HEK293 (cell line): Measurements from ENCODE around the gene ERH.

Source experiments
- CTCF ChIA-PET: fragments of 350-600 bp; formaldehyde crosslinking; extraction: SDS; loops from one replicate; lab custom pipeline; 2021; ENCODE audit warnings: antibody characterized with exemption; lab: Yijun Ruan, JAX
- POLR2A ChIA-PET: fragments of 300-600 bp; formaldehyde crosslinking; extraction: SDS; loops from one replicate; lab custom pipeline; 2020; ENCODE audit warnings: antibody characterized with exemption, inconsistent platforms; lab: Yijun Ruan, JAX
- H3K27ac ChIP-seq: fragments of 200-500 bp; sonication (Bioruptor generic); 2 replicates; pipeline ENCODE4 v1.5.1; 2014; ENCODE audit warnings: low read depth, low read length, control low read depth, inconsistent platforms; ENCODE audit errors: extremely low read depth
- H3K36me3 ChIP-seq, 2 experiments: fragments of 200-500 bp in 1 of 2; sonication (Bioruptor generic) in 1 of 2; 1 replicate in 1 of 2; 2 replicates in 1 of 2; pipeline ENCODE4 v1.5.1; 2014 to 2017; ENCODE audit warnings: inconsistent platforms in 2 of 2, low read length in 2 of 2; ENCODE audit not compliant: control insufficient read depth in 2 of 2, insufficient read depth in 1 of 2
- H3K4me1 ChIP-seq: fragments of 200-500 bp; sonication (Bioruptor generic); 2 replicates; pipeline ENCODE4 v1.5.1; 2014; ENCODE audit warnings: mild to moderate bottlenecking, low read length, inconsistent platforms; ENCODE audit not compliant: control insufficient read depth, insufficient read depth
- H3K4me3 ChIP-seq: 2 replicates; pipeline ENCODE4 v1.5.1; 2011; ENCODE audit warnings: low read depth, mild to moderate bottlenecking, control low read depth, low read length, moderate library complexity
- H3K9me3 ChIP-seq: fragments of 200-500 bp; sonication (Bioruptor generic); 2 replicates; pipeline ENCODE4 v1.5.1; 2014; ENCODE audit warnings: low read depth, low read length, inconsistent platforms; ENCODE audit not compliant: control insufficient read depth, insufficient read depth
- BCL11A ChIP-seq: fragments of 450-650 bp; formaldehyde crosslinking; IDR thresholded peaks from 2 replicates; pipeline ENCODE4 v1.5.1; 2016; ENCODE audit warnings: low read depth, missing biosample characterization, missing genetic modification characterization
- HOXA7 ChIP-seq: sonication (generic); formaldehyde crosslinking; IDR thresholded peaks from 2 replicates; pipeline ENCODE4 v1.8.1; 2022; ENCODE audit warnings: missing genetic modification reagents, borderline replicate concordance
- KLF1 ChIP-seq: fragments of 450-650 bp; formaldehyde crosslinking; IDR thresholded peaks from 2 replicates; pipeline ENCODE4 v1.5.1; 2016; ENCODE audit warnings: missing biosample characterization, missing genetic modification characterization
- KLF10 ChIP-seq: fragments of 450-650 bp; IDR thresholded peaks from 2 replicates; pipeline ENCODE4 v1.5.1; 2018; ENCODE audit warnings: missing biosample characterization, mild to moderate bottlenecking, missing genetic modification characterization
- KLF16 ChIP-seq: fragments of 450-650 bp; formaldehyde crosslinking; IDR thresholded peaks from 2 replicates; pipeline ENCODE4 v1.5.1; 2017; ENCODE audit warnings: missing biosample characterization, missing genetic modification characterization
- MYNN ChIP-seq: fragments of 450-650 bp; formaldehyde crosslinking; IDR thresholded peaks from 2 replicates; pipeline ENCODE4 v1.5.1; 2016; ENCODE audit warnings: missing biosample characterization, missing genetic modification characterization, borderline replicate concordance
- SETDB1 ChIP-seq: IDR thresholded peaks from one replicate; pipeline ENCODE4 v1.6.1; 2017; ENCODE audit warnings: mild to moderate bottlenecking, low read length, moderate library complexity, mixed read lengths; ENCODE audit not compliant: insufficient read length
- SP7 ChIP-seq: fragments of 450-650 bp; formaldehyde crosslinking; IDR thresholded peaks from 2 replicates; pipeline ENCODE4 v1.5.1; 2016; ENCODE audit warnings: missing biosample characterization, missing genetic modification characterization
- ZEB2 ChIP-seq: fragments of 450-650 bp; formaldehyde crosslinking; IDR thresholded peaks from 2 replicates; pipeline ENCODE4 v1.5.1; 2016; ENCODE audit warnings: missing biosample characterization, missing genetic modification characterization
- ZNF221 ChIP-seq: fragments of 450-650 bp; formaldehyde crosslinking; IDR thresholded peaks from 2 replicates; pipeline ENCODE4 v1.5.1; 2017; ENCODE audit warnings: missing biosample characterization, missing genetic modification characterization, borderline replicate concordance
- ZNF335 ChIP-seq: fragments of 450-650 bp; formaldehyde crosslinking; conservative IDR thresholded peaks from 2 replicates; pipeline ENCODE4 v1.5.1; 2016; ENCODE audit warnings: missing biosample characterization, missing genetic modification characterization
- ZNF501 ChIP-seq: fragments of 450-650 bp; formaldehyde crosslinking; IDR thresholded peaks from 2 replicates; pipeline ENCODE4 v1.5.1; 2016; ENCODE audit warnings: missing biosample characterization, missing genetic modification characterization
- ZNF514 ChIP-seq: fragments of 450-650 bp; formaldehyde crosslinking; IDR thresholded peaks from 2 replicates; pipeline ENCODE4 v1.5.1; 2016; ENCODE audit warnings: missing biosample characterization, missing genetic modification characterization
- ZNF560 ChIP-seq: fragments of 450-650 bp; formaldehyde crosslinking; IDR thresholded peaks from 2 replicates; pipeline ENCODE4 v1.5.1; 2017; ENCODE audit warnings: missing biosample characterization, missing genetic modification characterization, borderline replicate concordance
- ZNF768 ChIP-seq: fragments of 450-650 bp; formaldehyde crosslinking; IDR thresholded peaks from 2 replicates; pipeline ENCODE4 v1.5.1; 2018; ENCODE audit warnings: missing biosample characterization, mild to moderate bottlenecking, missing genetic modification characterization
- ZXDB ChIP-seq: fragments of 450-650 bp; formaldehyde crosslinking; IDR thresholded peaks from 2 replicates; pipeline ENCODE4 v1.5.1; 2016; ENCODE audit warnings: missing biosample characterization, missing genetic modification characterization
- TF ChIP-seq, protein P1 (sequence below): fragments of 450-650 bp; formaldehyde crosslinking; IDR thresholded peaks from 2 replicates; pipeline ENCODE4 v1.5.1; 2016; ENCODE audit warnings: missing biosample characterization, missing genetic modification characterization
- TF ChIP-seq, protein P2 (sequence below): fragments of 450-650 bp; formaldehyde crosslinking; IDR thresholded peaks from 2 replicates; pipeline ENCODE4 v1.5.1; 2016; ENCODE audit warnings: missing biosample characterization, missing genetic modification characterization, borderline replicate concordance
- TF ChIP-seq, protein P3 (sequence below): fragments of 450-650 bp; formaldehyde crosslinking; IDR thresholded peaks from 2 replicates; pipeline ENCODE4 v1.5.1; 2016; ENCODE audit warnings: missing biosample characterization, missing genetic modification characterization
- TF ChIP-seq, protein P4 (sequence below): fragments of 450-650 bp; formaldehyde crosslinking; optimal IDR thresholded peaks from 2 replicates; pipeline ENCODE3; 2016; ENCODE audit warnings: missing biosample characterization, mild to moderate bottlenecking, missing genetic modification characterization
- TF ChIP-seq, protein P5 (sequence below): fragments of 450-650 bp; formaldehyde crosslinking; IDR thresholded peaks from 2 replicates; pipeline ENCODE4 v1.5.1; 2016; ENCODE audit warnings: missing biosample characterization, missing genetic modification characterization

Gene ERH

DNA sequence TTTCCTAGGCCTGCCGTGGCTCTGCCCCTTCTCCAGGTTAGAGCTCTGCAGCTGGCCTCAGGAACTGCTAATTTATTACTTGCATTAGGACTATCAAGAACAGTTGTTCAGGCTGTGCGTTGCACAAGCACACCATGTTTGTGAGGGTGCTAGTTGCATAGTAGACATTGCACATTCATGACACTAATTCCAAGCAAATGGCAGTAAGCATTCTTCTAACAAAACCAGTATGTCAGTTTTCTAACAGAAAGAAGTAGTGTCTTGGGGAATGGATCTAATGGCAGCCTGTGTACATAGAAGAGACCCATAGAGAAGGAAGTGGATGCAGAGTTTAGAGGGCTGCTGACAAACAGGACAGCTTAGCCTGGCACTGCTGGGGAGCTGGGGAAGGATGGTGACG lies 53.9 kb downstream of the ERH start (continued):
- TF ChIP-seq, protein P1, sequence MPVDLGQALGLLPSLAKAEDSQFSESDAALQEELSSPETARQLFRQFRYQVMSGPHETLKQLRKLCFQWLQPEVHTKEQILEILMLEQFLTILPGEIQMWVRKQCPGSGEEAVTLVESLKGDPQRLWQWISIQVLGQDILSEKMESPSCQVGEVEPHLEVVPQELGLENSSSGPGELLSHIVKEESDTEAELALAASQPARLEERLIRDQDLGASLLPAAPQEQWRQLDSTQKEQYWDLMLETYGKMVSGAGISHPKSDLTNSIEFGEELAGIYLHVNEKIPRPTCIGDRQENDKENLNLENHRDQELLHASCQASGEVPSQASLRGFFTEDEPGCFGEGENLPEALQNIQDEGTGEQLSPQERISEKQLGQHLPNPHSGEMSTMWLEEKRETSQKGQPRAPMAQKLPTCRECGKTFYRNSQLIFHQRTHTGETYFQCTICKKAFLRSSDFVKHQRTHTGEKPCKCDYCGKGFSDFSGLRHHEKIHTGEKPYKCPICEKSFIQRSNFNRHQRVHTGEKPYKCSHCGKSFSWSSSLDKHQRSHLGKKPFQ (tag by site-specific recombination): no peak
- no peak for TF ChIP-seq ZNF514 (tag by site-specific recombination)
- TF ChIP-seq ZXDB (tag by site-specific recombination): no peak
- TF ChIP-seq BCL11A (tag by site-specific recombination): no peak
- TF ChIP-seq, protein P2, sequence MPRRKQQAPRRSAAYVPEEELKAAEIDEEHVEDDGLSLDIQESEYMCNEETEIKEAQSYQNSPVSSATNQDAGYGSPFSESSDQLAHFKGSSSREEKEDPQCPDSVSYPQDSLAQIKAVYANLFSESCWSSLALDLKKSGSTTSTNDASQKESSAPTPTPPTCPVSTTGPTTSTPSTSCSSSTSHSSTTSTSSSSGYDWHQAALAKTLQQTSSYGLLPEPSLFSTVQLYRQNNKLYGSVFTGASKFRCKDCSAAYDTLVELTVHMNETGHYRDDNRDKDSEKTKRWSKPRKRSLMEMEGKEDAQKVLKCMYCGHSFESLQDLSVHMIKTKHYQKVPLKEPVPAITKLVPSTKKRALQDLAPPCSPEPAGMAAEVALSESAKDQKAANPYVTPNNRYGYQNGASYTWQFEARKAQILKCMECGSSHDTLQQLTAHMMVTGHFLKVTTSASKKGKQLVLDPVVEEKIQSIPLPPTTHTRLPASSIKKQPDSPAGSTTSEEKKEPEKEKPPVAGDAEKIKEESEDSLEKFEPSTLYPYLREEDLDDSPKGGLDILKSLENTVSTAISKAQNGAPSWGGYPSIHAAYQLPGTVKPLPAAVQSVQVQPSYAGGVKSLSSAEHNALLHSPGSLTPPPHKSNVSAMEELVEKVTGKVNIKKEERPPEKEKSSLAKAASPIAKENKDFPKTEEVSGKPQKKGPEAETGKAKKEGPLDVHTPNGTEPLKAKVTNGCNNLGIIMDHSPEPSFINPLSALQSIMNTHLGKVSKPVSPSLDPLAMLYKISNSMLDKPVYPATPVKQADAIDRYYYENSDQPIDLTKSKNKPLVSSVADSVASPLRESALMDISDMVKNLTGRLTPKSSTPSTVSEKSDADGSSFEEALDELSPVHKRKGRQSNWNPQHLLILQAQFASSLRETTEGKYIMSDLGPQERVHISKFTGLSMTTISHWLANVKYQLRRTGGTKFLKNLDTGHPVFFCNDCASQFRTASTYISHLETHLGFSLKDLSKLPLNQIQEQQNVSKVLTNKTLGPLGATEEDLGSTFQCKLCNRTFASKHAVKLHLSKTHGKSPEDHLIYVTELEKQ (tag by site-specific recombination): no peak
- no peak for TF ChIP-seq KLF16
- TF ChIP-seq ZNF560 (tag by site-specific recombination): no peak
- no peak for TF ChIP-seq ZNF768 (tag by site-specific recombination)
- TF ChIP-seq, protein P3, sequence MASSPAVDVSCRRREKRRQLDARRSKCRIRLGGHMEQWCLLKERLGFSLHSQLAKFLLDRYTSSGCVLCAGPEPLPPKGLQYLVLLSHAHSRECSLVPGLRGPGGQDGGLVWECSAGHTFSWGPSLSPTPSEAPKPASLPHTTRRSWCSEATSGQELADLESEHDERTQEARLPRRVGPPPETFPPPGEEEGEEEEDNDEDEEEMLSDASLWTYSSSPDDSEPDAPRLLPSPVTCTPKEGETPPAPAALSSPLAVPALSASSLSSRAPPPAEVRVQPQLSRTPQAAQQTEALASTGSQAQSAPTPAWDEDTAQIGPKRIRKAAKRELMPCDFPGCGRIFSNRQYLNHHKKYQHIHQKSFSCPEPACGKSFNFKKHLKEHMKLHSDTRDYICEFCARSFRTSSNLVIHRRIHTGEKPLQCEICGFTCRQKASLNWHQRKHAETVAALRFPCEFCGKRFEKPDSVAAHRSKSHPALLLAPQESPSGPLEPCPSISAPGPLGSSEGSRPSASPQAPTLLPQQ (tag by site-specific recombination): no peak
- TF ChIP-seq KLF1 (tag by site-specific recombination): no peak
- no peak for TF ChIP-seq SETDB1
- TF ChIP-seq, all 188 proteins: peak for 0

DNA sequence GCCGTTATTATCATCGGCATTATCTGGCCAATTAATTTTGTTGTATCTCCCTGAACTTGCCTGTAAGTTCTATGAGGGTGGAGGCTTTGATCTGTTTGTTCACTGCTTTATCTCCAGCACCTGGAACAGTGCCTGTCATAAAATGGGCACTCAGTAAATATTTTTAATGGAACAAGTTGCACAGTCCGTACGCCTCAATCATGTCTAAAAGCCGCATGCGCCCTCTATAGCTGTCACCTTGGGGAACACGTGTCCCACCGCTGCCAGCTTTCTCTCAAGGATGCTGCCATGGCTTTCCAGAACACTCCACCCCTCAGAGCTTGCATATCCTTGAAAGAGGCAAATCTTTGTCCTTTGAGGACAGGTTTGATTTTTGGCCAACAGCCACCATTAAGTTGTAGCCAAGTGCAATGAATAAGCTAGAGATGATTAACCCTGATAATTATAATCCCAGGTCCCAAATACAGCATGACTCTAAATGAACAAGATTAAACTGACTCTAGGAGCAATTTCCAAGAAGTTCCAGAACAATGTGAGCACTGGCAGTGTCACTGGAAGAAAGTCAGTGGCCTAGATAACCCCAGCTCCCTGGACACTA lies 55.1 kb downstream of the ERH start:
- ChIA-PET POLR2A (no interaction called here), CTCF (interaction anchor here (0.6 kb wide), 1 partner anchor 13 kb away, joined by 5 read pairs; no protein-coding TSS in a partner anchor)
- Histone ChIP-seq H3K4me3 (no peak overlapping the region), H3K4me1 (no peaks in the 10 kb centered on the region), H3K27ac (no peak overlapping the region), H3K9me3 (no peaks in the 10 kb centered on the region), H3K36me3 (peaks cover 0 to 13% of the 10 kb centered on the region in 2 experiments; a peak in 1 of 3 replicates)
- TF ChIP-seq HOXA7: no peak
- TF ChIP-seq ZNF501 (tag by site-specific recombination): no peak
- no peak for TF ChIP-seq ZNF221
- TF ChIP-seq, protein P4, sequence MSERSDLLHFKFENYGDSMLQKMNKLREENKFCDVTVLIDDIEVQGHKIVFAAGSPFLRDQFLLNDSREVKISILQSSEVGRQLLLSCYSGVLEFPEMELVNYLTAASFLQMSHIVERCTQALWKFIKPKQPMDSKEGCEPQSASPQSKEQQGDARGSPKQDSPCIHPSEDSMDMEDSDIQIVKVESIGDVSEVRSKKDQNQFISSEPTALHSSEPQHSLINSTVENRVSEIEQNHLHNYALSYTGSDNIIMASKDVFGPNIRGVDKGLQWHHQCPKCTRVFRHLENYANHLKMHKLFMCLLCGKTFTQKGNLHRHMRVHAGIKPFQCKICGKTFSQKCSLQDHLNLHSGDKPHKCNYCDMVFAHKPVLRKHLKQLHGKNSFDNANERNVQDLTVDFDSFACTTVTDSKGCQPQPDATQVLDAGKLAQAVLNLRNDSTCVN (tag by site-specific recombination): no peak
- TF ChIP-seq, protein P5, sequence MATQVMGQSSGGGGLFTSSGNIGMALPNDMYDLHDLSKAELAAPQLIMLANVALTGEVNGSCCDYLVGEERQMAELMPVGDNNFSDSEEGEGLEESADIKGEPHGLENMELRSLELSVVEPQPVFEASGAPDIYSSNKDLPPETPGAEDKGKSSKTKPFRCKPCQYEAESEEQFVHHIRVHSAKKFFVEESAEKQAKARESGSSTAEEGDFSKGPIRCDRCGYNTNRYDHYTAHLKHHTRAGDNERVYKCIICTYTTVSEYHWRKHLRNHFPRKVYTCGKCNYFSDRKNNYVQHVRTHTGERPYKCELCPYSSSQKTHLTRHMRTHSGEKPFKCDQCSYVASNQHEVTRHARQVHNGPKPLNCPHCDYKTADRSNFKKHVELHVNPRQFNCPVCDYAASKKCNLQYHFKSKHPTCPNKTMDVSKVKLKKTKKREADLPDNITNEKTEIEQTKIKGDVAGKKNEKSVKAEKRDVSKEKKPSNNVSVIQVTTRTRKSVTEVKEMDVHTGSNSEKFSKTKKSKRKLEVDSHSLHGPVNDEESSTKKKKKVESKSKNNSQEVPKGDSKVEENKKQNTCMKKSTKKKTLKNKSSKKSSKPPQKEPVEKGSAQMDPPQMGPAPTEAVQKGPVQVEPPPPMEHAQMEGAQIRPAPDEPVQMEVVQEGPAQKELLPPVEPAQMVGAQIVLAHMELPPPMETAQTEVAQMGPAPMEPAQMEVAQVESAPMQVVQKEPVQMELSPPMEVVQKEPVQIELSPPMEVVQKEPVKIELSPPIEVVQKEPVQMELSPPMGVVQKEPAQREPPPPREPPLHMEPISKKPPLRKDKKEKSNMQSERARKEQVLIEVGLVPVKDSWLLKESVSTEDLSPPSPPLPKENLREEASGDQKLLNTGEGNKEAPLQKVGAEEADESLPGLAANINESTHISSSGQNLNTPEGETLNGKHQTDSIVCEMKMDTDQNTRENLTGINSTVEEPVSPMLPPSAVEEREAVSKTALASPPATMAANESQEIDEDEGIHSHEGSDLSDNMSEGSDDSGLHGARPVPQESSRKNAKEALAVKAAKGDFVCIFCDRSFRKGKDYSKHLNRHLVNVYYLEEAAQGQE (tag by site-specific recombination): no peak
- no peak for TF ChIP-seq ZEB2 (tag by site-specific recombination)
- no peak for TF ChIP-seq ZNF335 (tag by site-specific recombination)
- TF ChIP-seq SP7 (tag by site-specific recombination): no peak
- TF ChIP-seq KLF10 (tag by site-specific recombination): no peak
- no peak for TF ChIP-seq MYNN
